ENCODE results near the gene PPA2. TPM values are rescaled to one million over a fixed set of nuclear protein-coding genes. Genes with fewer than 3 reads are reported as not detected.

PPA2 gene
- total RNA-seq, 1 donor from 2014 or later, result 27.0 TPM

DNA sequence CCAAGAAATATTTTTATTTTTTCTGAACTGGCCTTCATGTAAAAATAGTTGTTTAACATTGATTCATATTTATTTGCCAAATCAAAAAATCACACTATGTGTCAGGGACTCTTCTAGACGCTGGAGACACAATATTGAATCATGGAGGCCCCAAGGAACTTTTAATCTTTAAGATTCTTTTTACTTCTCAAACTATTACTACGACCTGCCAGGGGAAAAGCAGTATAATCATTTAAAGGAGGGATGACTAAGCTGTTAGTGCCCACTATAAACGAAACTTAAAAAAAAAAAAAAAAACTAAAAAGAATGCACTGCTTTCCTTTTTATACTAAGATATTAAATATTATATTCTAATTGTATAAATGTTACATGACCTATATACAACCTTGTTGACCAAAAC is 84.7 kb downstream of the PPA2 start:
- no peak for DNase-seq
- TF ChIP-seq, protein P1, sequence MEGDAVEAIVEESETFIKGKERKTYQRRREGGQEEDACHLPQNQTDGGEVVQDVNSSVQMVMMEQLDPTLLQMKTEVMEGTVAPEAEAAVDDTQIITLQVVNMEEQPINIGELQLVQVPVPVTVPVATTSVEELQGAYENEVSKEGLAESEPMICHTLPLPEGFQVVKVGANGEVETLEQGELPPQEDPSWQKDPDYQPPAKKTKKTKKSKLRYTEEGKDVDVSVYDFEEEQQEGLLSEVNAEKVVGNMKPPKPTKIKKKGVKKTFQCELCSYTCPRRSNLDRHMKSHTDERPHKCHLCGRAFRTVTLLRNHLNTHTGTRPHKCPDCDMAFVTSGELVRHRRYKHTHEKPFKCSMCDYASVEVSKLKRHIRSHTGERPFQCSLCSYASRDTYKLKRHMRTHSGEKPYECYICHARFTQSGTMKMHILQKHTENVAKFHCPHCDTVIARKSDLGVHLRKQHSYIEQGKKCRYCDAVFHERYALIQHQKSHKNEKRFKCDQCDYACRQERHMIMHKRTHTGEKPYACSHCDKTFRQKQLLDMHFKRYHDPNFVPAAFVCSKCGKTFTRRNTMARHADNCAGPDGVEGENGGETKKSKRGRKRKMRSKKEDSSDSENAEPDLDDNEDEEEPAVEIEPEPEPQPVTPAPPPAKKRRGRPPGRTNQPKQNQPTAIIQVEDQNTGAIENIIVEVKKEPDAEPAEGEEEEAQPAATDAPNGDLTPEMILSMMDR (IDR thresholded peaks at IDR 0.05; ENCODE audit: partially characterized antibody, unreplicated experiment), result no peak
- Mint-ChIP-seq H3K4me1 (ENCODE audit: low read depth, unreplicated experiment) (no peaks in the 10 kb centered on the region), H3K36me3 (ENCODE audit: unreplicated experiment) (no peaks in the 10 kb centered on the region), H3K9me3 (ENCODE audit: unreplicated experiment) (no peaks in the 10 kb centered on the region), H3K27me3 (ENCODE audit: unreplicated experiment) (no peaks in the 10 kb centered on the region), H3K4me3 (ENCODE audit: unreplicated experiment) (no peak overlapping the region), H3K27ac (ENCODE audit: unreplicated experiment) (no peak overlapping the region)

DNA sequence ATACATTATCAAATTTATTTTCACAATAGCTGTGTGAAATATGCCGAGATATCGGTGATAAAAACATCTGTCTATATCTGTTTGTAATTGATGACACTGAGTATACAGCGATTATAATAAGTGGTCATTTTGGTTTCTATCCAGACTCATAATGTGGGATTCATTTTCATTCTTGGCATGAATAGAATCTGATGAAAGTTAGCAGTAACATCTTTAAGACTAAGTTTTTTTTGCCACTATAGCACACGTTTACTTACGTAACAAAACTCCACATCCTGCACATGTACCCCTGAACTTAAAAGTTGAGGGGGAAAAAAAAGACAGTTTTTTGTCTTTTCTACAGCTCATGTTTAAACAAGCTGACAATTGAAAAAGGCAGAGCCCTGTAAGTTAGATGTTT is 86.4 kb downstream of the PPA2 start:
- Mint-ChIP-seq H3K27ac (ENCODE audit: unreplicated experiment) (no peak overlapping the region), H3K4me1 (ENCODE audit: low read depth, unreplicated experiment) (no peaks in the 10 kb centered on the region), H3K4me3 (ENCODE audit: unreplicated experiment) (no peak overlapping the region), H3K27me3 (ENCODE audit: unreplicated experiment) (no peaks in the 10 kb centered on the region), H3K36me3 (ENCODE audit: unreplicated experiment) (no peaks in the 10 kb centered on the region), H3K9me3 (ENCODE audit: unreplicated experiment) (no peaks in the 10 kb centered on the region)
- no peak for DNase-seq
- TF ChIP-seq, protein P1 (IDR thresholded peaks at IDR 0.05; ENCODE audit: partially characterized antibody, unreplicated experiment), result no peak

DNA sequence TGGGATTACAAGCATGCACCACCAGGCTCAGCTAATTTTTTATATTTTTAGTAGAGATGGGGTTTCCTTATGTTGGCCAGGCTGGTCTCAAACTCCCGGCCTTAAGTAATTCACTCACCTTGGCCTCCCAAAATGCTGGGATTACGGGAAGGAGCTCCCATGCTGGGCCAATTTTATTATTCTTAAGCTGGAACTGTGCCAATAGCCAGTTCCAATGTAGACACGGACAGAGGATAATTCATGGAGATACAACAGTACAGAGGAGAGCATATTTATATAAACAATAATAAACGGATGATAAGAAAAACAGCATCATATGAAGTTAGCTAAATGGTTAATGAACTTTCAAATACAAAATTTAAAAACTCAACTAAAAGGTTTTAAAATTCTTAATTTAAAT is 87.8 kb downstream of the PPA2 start:
- TF ChIP-seq, protein P1 (IDR thresholded peaks at IDR 0.05; ENCODE audit: partially characterized antibody, unreplicated experiment), result no peak
- no peaks in the 10 kb centered on the region for H3K36me3 Mint-ChIP-seq (ENCODE audit: unreplicated experiment)
- no peaks in the 10 kb centered on the region for H3K9me3 Mint-ChIP-seq (ENCODE audit: unreplicated experiment)
- DNase-seq, result no peak
- no peak overlapping the region for H3K27ac Mint-ChIP-seq (ENCODE audit: unreplicated experiment)
- no peak overlapping the region for H3K4me3 Mint-ChIP-seq (ENCODE audit: unreplicated experiment)
- H3K27me3 Mint-ChIP-seq (ENCODE audit: unreplicated experiment), result no peaks in the 10 kb centered on the region
- no peaks in the 10 kb centered on the region for H3K4me1 Mint-ChIP-seq (ENCODE audit: low read depth, unreplicated experiment)

GRCh38 chr4:105374071-105374470 is 99.8 kb downstream of the PPA2 start:
- no peaks in the 10 kb centered on the region for H3K4me1 Mint-ChIP-seq (ENCODE audit: low read depth, unreplicated experiment)

GRCh38 chr4:105373324-105373723 is 100.5 kb downstream of the PPA2 start:
- Mint-ChIP-seq H3K4me1 (ENCODE audit: low read depth, unreplicated experiment) (no peaks in the 10 kb centered on the region), H3K27me3 (ENCODE audit: unreplicated experiment) (no peaks in the 10 kb centered on the region), H3K4me3 (ENCODE audit: unreplicated experiment) (no peak overlapping the region), H3K36me3 (ENCODE audit: unreplicated experiment) (peaks cover 3% of the 10 kb centered on the region), H3K27ac (ENCODE audit: unreplicated experiment) (no peak overlapping the region), H3K9me3 (ENCODE audit: unreplicated experiment) (no peaks in the 10 kb centered on the region)
- TF ChIP-seq, protein P1 (IDR thresholded peaks at IDR 0.05; ENCODE audit: partially characterized antibody, unreplicated experiment), result no peak
- no peak for DNase-seq

More at GRCh38 chr4:105374071-105374470, 99.8 kb downstream of the PPA2 start:
- Mint-ChIP-seq H3K27me3 (ENCODE audit: unreplicated experiment) (no peaks in the 10 kb centered on the region), H3K27ac (ENCODE audit: unreplicated experiment) (no peak overlapping the region), H3K36me3 (ENCODE audit: unreplicated experiment) (no peaks in the 10 kb centered on the region), H3K4me3 (ENCODE audit: unreplicated experiment) (no peak overlapping the region), H3K9me3 (ENCODE audit: unreplicated experiment) (no peaks in the 10 kb centered on the region)
- no peak for DNase-seq
- TF ChIP-seq, protein P1 (IDR thresholded peaks at IDR 0.05; ENCODE audit: partially characterized antibody, unreplicated experiment), result no peak
